Fibroblast of villous mesenchyme (primary cell): ENCODE data around the gene CCR2. TPM values are rescaled to one million over a fixed set of nuclear protein-coding genes. Genes with fewer than 3 reads are reported as not detected.

Experiments
- DNase-seq: peaks from one replicate; pipeline ENCODE4 v3.0.0-alpha.2; 2010; ENCODE audit warnings: low read depth
- H3K4me3 ChIP-seq: 2 replicates; pipeline ENCODE4 v1.5.1; 2011; ENCODE audit warnings: low read depth, mild to moderate bottlenecking, low read length
- CTCF ChIP-seq: IDR thresholded peaks from 2 replicates; pipeline ENCODE4 v1.5.1; 2012; ENCODE audit warnings: low read depth, mild to moderate bottlenecking, low read length; ENCODE audit not compliant: insufficient read depth
- total RNA-seq: library from RNA; depleted of rRNA; stranded (reverse); fragments of >200 nt; gene quantifications from 2 replicates; pipeline ENCODE4 v1.2.3, GENCODE V29; 2012

The CCR2 gene
- not detected in 2 replicates for total RNA-seq

- no peak for DNase-seq
- no peak for TF ChIP-seq CTCF
- no peak within 1 kb of the TSS for H3K4me3 ChIP-seq
These were observed at the start of gene CCR2 for GRCh38 chr3:46353647-46354410. CCR2 (plus strand) TSS chr3:46354111; CDS start chr3:46357528, 3,417 bp downstream.

GRCh38 chr3:46304739-46305138, 49.2 kb upstream of the CCR2 start:
- DNase-seq, result no peak
- TF ChIP-seq CTCF, result no peak
- no peak overlapping the region for H3K4me3 ChIP-seq

- no peak for TF ChIP-seq CTCF
- no peak overlapping the region for H3K4me3 ChIP-seq
- DNase-seq, result peak; percentile 43
These were observed 40.9 kb upstream of the CCR2 start for GRCh38 chr3:46312991-46313390.

- no peak for DNase-seq
- H3K4me3 ChIP-seq, result no peak overlapping the region
- TF ChIP-seq CTCF, result no peak
These were observed 39.4 kb upstream of the CCR2 start for GRCh38 chr3:46314517-46314916.

GRCh38 chr3:46316206-46316605, 37.7 kb upstream of the CCR2 start:
- DNase-seq, result no peak
- TF ChIP-seq CTCF, result no peak

GRCh38 chr3:46318207-46318927, 35.5 kb upstream of the CCR2 start:
- no peak for DNase-seq
- no peak overlapping the region for H3K4me3 ChIP-seq
- TF ChIP-seq CTCF, result no peak

More at GRCh38 chr3:46316206-46316605, 37.7 kb upstream of the CCR2 start:
- no peak overlapping the region for H3K4me3 ChIP-seq
